IMR-90 (cell line): Measurements from ENCODE around the gene RAD51B. TPM values are rescaled to one million over a fixed set of nuclear protein-coding genes. Genes with fewer than 3 reads are reported as not detected.

Source experiments
- ATAC-seq: fragments of 200-7000 bp; cut with Tn5 transposase; 2 replicates; pipeline ENCODE4 v1.9.1; 2020; ENCODE audit warnings: low read depth, mild to moderate bottlenecking, moderate library complexity
- BruUV-seq: library from RNA; stranded (reverse); fragments of 400-500 nt; replicated peaks from 2 replicates; lab custom pipeline; 2021; lab: Mats Ljungman, UMichigan
- CTCF ChIA-PET: fragments of 300-600 bp; formaldehyde crosslinking; extraction: SDS; loops from one replicate; lab custom pipeline; 2021; ENCODE audit warnings: antibody characterized with exemption; lab: Yijun Ruan, JAX
- POLR2A ChIA-PET: fragments of 300-600 bp; sonication (Branson Sonifier 250); formaldehyde crosslinking; loops from one replicate; lab custom pipeline; 2022; ENCODE audit warnings: antibody characterized with exemption; ENCODE audit not compliant: unreplicated experiment; lab: Charles Lee
- DNase-seq: peaks from one replicate; pipeline ENCODE4 v3.0.0; 2013
- H2AFZ ChIP-seq: replicated peaks from 2 replicates; pipeline ENCODE3; 2013; ENCODE audit warnings: low read length, mild to moderate bottlenecking; ENCODE audit not compliant: poor library complexity
- H2AK5ac ChIP-seq: 2 replicates; pipeline ENCODE4 v1.6.1; 2013; ENCODE audit warnings: low read depth, low read length, inconsistent platforms
- H2AK9ac ChIP-seq: replicated peaks from 2 replicates; pipeline ENCODE3; 2013; ENCODE audit warnings: mild to moderate bottlenecking, low read depth, low read length, moderate library complexity; ENCODE audit not compliant: poor library complexity
- H2BK120ac ChIP-seq: 2 replicates; pipeline ENCODE4 v1.6.1; 2013; ENCODE audit warnings: low read depth, low read length, inconsistent platforms
- H2BK15ac ChIP-seq: 3 replicates; pipeline ENCODE4 v1.6.1; 2013; ENCODE audit warnings: low read depth, low read length, inconsistent platforms
- H2BK20ac ChIP-seq: 2 replicates; pipeline ENCODE4 v1.6.1; 2013; ENCODE audit warnings: low read depth, mild to moderate bottlenecking, inconsistent platforms, low read length, moderate library complexity
- H2BK5ac ChIP-seq: 2 replicates; pipeline ENCODE4 v1.6.1; 2013; ENCODE audit warnings: mild to moderate bottlenecking, low read depth, low read length, inconsistent platforms; ENCODE audit not compliant: poor library complexity, severe bottlenecking
- H3K14ac ChIP-seq: replicated peaks from 2 replicates; pipeline ENCODE4 v1.6.1; 2013; ENCODE audit warnings: low read depth, low read length, inconsistent platforms
- H3K18ac ChIP-seq: 2 replicates; pipeline ENCODE4 v1.6.1; 2013; ENCODE audit warnings: low read depth, low read length, control low read depth
- H3K23ac ChIP-seq: 2 replicates; pipeline ENCODE4 v1.6.1; 2013; ENCODE audit warnings: low read depth, low read length, inconsistent platforms
- H3K27ac ChIP-seq: 2 replicates; pipeline ENCODE4 v1.5.1; 2013; ENCODE audit warnings: mild to moderate bottlenecking, control low read depth, low read length; ENCODE audit not compliant: insufficient read depth
- H3K27me3 ChIP-seq: 2 replicates; pipeline ENCODE4 v1.6.1; 2013; ENCODE audit warnings: low read length; ENCODE audit not compliant: control insufficient read depth, insufficient read depth
- H3K36me3 ChIP-seq: 2 replicates; pipeline ENCODE4 v1.6.1; 2013; ENCODE audit warnings: low read length, mixed read lengths; ENCODE audit not compliant: control insufficient read depth, insufficient read depth
- H3K4ac ChIP-seq: 2 replicates; pipeline ENCODE4 v1.6.1; 2013; ENCODE audit warnings: low read depth, low read length, inconsistent platforms
- H3K4me1 ChIP-seq: 2 replicates; pipeline ENCODE4 v1.6.1; 2013; ENCODE audit warnings: low read length, mixed read lengths; ENCODE audit not compliant: control insufficient read depth, insufficient read depth
- H3K4me2 ChIP-seq: 2 replicates; pipeline ENCODE4 v1.6.1; 2013; ENCODE audit warnings: low read depth, mild to moderate bottlenecking, control low read depth, low read length, moderate library complexity
- H3K4me3 ChIP-seq: 2 replicates; pipeline ENCODE4 v1.5.1; 2013; ENCODE audit warnings: low read depth, mild to moderate bottlenecking, control low read depth, low read length, moderate library complexity; ENCODE audit not compliant: insufficient read depth
- H3K56ac ChIP-seq: 2 replicates; pipeline ENCODE4 v1.6.1; 2013; ENCODE audit warnings: low read length, inconsistent platforms; ENCODE audit not compliant: insufficient read depth; ENCODE audit errors: extremely low read depth
- H3K79me1 ChIP-seq, 2 experiments: 2 replicates each; pipeline ENCODE4 v1.6.1; 2013; ENCODE audit warnings: low read length in 2 of 2, inconsistent platforms in 1 of 2, low read depth in 1 of 2
- H3K9ac ChIP-seq: 2 replicates; pipeline ENCODE4 v1.6.1; 2013; ENCODE audit warnings: low read depth, low read length, control low read depth
- H3K9me1 ChIP-seq: 2 replicates; pipeline ENCODE4 v1.6.1; 2013; ENCODE audit warnings: low read length, inconsistent platforms; ENCODE audit not compliant: insufficient read depth
- H3K9me3 ChIP-seq: 2 replicates; pipeline ENCODE4 v1.6.1; 2013; ENCODE audit warnings: low read length; ENCODE audit not compliant: control insufficient read depth, insufficient read depth
- H4K20me1 ChIP-seq: 2 replicates; pipeline ENCODE4 v1.6.1; 2013; ENCODE audit warnings: low read length, inconsistent platforms; ENCODE audit not compliant: insufficient read depth
- H4K5ac ChIP-seq: 2 replicates; pipeline ENCODE4 v1.6.1; 2013; ENCODE audit warnings: mild to moderate bottlenecking, low read depth, low read length, control low read depth
- H4K8ac ChIP-seq, 2 experiments: 2 replicates each; pipeline ENCODE4 v1.6.1; 2013; ENCODE audit warnings: low read depth in 2 of 2, low read length in 2 of 2, control low read depth in 1 of 2, inconsistent platforms in 1 of 2
- H4K91ac ChIP-seq: 2 replicates; pipeline ENCODE4 v1.6.1; 2013; ENCODE audit warnings: low read depth, low read length, inconsistent platforms; ENCODE audit not compliant: insufficient read depth
- BHLHE40 ChIP-seq: fragments of 150-350 bp; IDR thresholded peaks from 2 replicates; pipeline ENCODE4 v1.6.1; 2016; ENCODE audit warnings: mild to moderate bottlenecking, low read depth, low read length
- CEBPB ChIP-seq: IDR thresholded peaks from 2 replicates; pipeline ENCODE4 v1.6.1; 2012; ENCODE audit warnings: low read depth, low read length, improper control_type of control experiment
- CHD1 ChIP-seq: IDR thresholded peaks from 2 replicates; pipeline ENCODE4 v1.6.1; 2012; ENCODE audit warnings: low read depth, low read length, improper control_type of control experiment
- FOS ChIP-seq: fragments of 150-350 bp; IDR thresholded peaks from 2 replicates; pipeline ENCODE4 v1.6.1; 2016; ENCODE audit warnings: low read depth, low read length
- MAZ ChIP-seq: IDR thresholded peaks from 2 replicates; pipeline ENCODE4 v1.6.1; 2012; ENCODE audit warnings: low read depth, mild to moderate bottlenecking, low read length, improper control_type of control experiment, moderate library complexity, borderline replicate concordance
- MXI1 ChIP-seq: IDR thresholded peaks from 2 replicates; pipeline ENCODE4 v1.6.1; 2012; ENCODE audit warnings: low read depth, mild to moderate bottlenecking, low read length, moderate library complexity, borderline replicate concordance
- NFE2L2 ChIP-seq: fragments of 150-350 bp; IDR thresholded peaks from 2 replicates; pipeline ENCODE4 v1.6.1; 2016; ENCODE audit warnings: low read depth, mild to moderate bottlenecking, low read length
- POLR2A ChIP-seq: IDR thresholded peaks from 2 replicates; pipeline ENCODE4 v1.6.1; 2012; ENCODE audit warnings: mild to moderate bottlenecking, low read depth, low read length
- RAD21 ChIP-seq: IDR thresholded peaks from 2 replicates; pipeline ENCODE4 v1.6.1; 2012; ENCODE audit warnings: low read length, improper control_type of control experiment
- RCOR1 ChIP-seq: IDR thresholded peaks from 2 replicates; pipeline ENCODE4 v1.6.1; 2012; ENCODE audit warnings: mild to moderate bottlenecking, low read length, improper control_type of control experiment; ENCODE audit not compliant: insufficient replicate concordance
- RFX5 ChIP-seq: IDR thresholded peaks from 2 replicates; pipeline ENCODE4 v1.8.0; 2012; ENCODE audit warnings: low read depth, mild to moderate bottlenecking, low read length, moderate library complexity
- SMC3 ChIP-seq: fragments of 150-350 bp; IDR thresholded peaks from 2 replicates; pipeline ENCODE4 v1.6.1; 2016; ENCODE audit warnings: low read depth, mild to moderate bottlenecking, antibody characterized with exemption, low read length, moderate library complexity
- USF2 ChIP-seq: fragments of 150-350 bp; IDR thresholded peaks from 2 replicates; pipeline ENCODE4 v1.6.1; 2017; ENCODE audit warnings: mild to moderate bottlenecking, antibody characterized with exemption, low read length, low read depth
- WGBS, 2 experiments: methylation state at CpG; one replicate each; pipeline versions ENCODE4 v1.1.5 to v1.1.7; 2013; ENCODE audit warnings: missing lambda C conversion rate in 2 of 2; ENCODE audit not compliant: insufficient read length in 1 of 2; ENCODE audit errors: extremely low coverage in 2 of 2; 5-methylcytosine and 5-hydroxymethylcytosine counted together
- dilution Hi-C: fragments of 300-500 bp; cut with HindIII; formaldehyde crosslinking; loops from one replicate; pipeline ENCODE4 v1.14.3; 2018; ENCODE audit warnings: low sequenced_read_pairs; ENCODE audit not compliant: unreplicated experiment
- in situ Hi-C: fragments of 300-500 bp; cut with MboI; formaldehyde crosslinking; loops from 3 replicates; pipeline ENCODE4 v1.14.3; 2019; ENCODE audit warnings: low sequenced_read_pairs, inconsistent platforms, mixed read lengths
- intact Hi-C: fragments of 100-400 bp; cut with micrococcal nuclease; formaldehyde crosslinking; loops from 2 replicates; pipeline ENCODE4 v1.10.0; 2022
- polyA plus RNA-seq, 3 experiments: library from polyadenylated mRNA; depleted of rRNA; stranded (reverse); fragments of >200 nt; gene quantifications; 2 replicates each; pipeline ENCODE4 v1.2.3, GENCODE V29; 2012; ENCODE audit warnings: low replicate concordance in 1 of 3
- total RNA-seq: library from RNA; depleted of rRNA; stranded (reverse); fragments of >200 nt; gene quantifications from 2 replicates; pipeline ENCODE4 v1.2.3, GENCODE V29; 2012
- TF ChIP-seq, protein P1 (sequence below): conservative IDR thresholded peaks from 2 replicates; pipeline ENCODE4 v1.5.1; 2012; ENCODE audit warnings: mild to moderate bottlenecking, low read depth, low read length, improper control_type of control experiment

RAD51B gene
- total and polyA plus RNA-seq, 2 of the 4 experiments (the other 2 are of a cell fraction): 5.1 to 18.8 TPM

- Histone ChIP-seq H3K14ac (peak overlapping the region; percentile 96), H3K9me1 (peaks cover 30% of the 10 kb centered on the region), H2AK9ac (peak overlapping the region; percentile 51), H3K4me3 (no peak overlapping the region), H4K5ac (no peak overlapping the region; the same call in 1 of the 2 replicates), H3K4me1 (peaks cover 22% of the 10 kb centered on the region), H2BK5ac (peak overlapping the region; percentile 87), H3K27ac (peak overlapping the region; percentile 58; the same call in 1 of the 2 replicates), H3K18ac (peak overlapping the region; percentile 81; the same call in 1 of the 2 replicates), H3K4me2 (no peak overlapping the region), H3K27me3 (no peaks in the 10 kb centered on the region), H2AFZ (peak overlapping the region; percentile 92), H3K23ac (no peak overlapping the region), H2AK5ac (peak overlapping the region; percentile 91), H3K9ac (no peak overlapping the region), H3K79me1 (0 out of 4 replicates have a peak, but pooled peaks cover 0 to 2% of the 10 kb centered on the region in 2 experiments), H3K56ac (no peak overlapping the region), H2BK15ac (peak overlapping the region; percentile 43; the same call in 2 of the 3 replicates), H4K8ac (peak overlapping the region; percentile 49 to 95; a peak in 3 of 4 replicates), H4K20me1 (no peaks in the 10 kb centered on the region), H2BK20ac (peak overlapping the region; percentile 95), H3K36me3 (no peaks in the 10 kb centered on the region), H4K91ac (peak overlapping the region; percentile 93; the same call in 1 of the 2 replicates), H3K9me3 (no peaks in the 10 kb centered on the region), H2BK120ac (peak overlapping the region; percentile 99), H3K4ac (peak overlapping the region; percentile 96)
- intact Hi-C loops (no loop called here), dilution Hi-C loops (no loop called here), in situ Hi-C loops (no loop called here)
- BruUV-seq: no TSS peak
- POLR2A ChIA-PET: interaction anchor here (0.6 to 1.1 kb wide), 2 partner anchors 14 to 161 kb away, joined by 4 to 13 read pairs; no protein-coding TSS in a partner anchor
- CTCF ChIA-PET: interaction anchor here (0.7 kb wide), 2 partner anchors 261 to 366 kb away, joined by 3 read pairs; no protein-coding TSS in a partner anchor
- 83% methylated on average over 1 of the region's 11 CpGs; no CpG with 5 or more reads in 1 of the 2 experiments for WGBS, 2 experiments
- DNase-seq (no peak), ATAC-seq (no peak)
- no peak for TF ChIP-seq NFE2L2
- no peak for TF ChIP-seq RAD21
- TF ChIP-seq RCOR1: no peak
- no peak for TF ChIP-seq FOS
- no peak for TF ChIP-seq USF2
- no peak for TF ChIP-seq BHLHE40
- TF ChIP-seq MAZ: no peak
- TF ChIP-seq, protein P1, sequence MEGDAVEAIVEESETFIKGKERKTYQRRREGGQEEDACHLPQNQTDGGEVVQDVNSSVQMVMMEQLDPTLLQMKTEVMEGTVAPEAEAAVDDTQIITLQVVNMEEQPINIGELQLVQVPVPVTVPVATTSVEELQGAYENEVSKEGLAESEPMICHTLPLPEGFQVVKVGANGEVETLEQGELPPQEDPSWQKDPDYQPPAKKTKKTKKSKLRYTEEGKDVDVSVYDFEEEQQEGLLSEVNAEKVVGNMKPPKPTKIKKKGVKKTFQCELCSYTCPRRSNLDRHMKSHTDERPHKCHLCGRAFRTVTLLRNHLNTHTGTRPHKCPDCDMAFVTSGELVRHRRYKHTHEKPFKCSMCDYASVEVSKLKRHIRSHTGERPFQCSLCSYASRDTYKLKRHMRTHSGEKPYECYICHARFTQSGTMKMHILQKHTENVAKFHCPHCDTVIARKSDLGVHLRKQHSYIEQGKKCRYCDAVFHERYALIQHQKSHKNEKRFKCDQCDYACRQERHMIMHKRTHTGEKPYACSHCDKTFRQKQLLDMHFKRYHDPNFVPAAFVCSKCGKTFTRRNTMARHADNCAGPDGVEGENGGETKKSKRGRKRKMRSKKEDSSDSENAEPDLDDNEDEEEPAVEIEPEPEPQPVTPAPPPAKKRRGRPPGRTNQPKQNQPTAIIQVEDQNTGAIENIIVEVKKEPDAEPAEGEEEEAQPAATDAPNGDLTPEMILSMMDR: no peak
- TF ChIP-seq CHD1: no peak
- TF ChIP-seq POLR2A: no peak
- no peak for TF ChIP-seq CEBPB
- TF ChIP-seq RFX5: no peak
- no peak for TF ChIP-seq SMC3
- TF ChIP-seq MXI1: no peak
Observed at GRCh38 chr14:68506645-68507419, 687.3 kb downstream of the RAD51B start.
